DLD1 (cell line): ENCODE data around the gene STPG2.
"Not testable (repeated sequence)": the region's sequence is repeated elsewhere in the genome, so short reads cannot be mapped to it uniquely, and the experiment has no call there.

Experiments
- in situ Hi-C: cut with HindIII; loops from 2 replicates; pipeline ENCODE4 v1.10.0; 2017; ENCODE audit warnings: low sequenced_read_pairs

STPG2 gene

DNA sequence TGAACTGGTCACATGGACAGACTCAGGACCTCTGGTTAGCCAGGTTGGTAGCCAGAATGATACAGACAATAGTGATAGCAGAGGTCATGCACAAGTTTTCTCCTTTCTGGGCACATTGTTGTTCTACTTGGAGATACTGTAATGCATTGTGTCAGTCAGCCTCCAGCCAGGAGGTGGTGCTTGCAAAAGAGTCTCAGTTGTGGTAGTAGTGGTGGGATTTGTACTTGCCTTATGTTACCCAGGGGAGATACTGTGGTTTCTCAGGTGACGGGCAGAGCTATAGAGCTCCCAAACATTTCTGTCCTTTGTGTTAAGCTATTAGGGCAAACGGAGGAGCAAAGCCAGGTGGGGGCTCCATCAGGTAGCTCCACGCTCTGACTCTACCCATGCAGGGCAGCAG, 190.5 kb downstream of the STPG2 start:
- in situ Hi-C loops, result no loop called here

DNA sequence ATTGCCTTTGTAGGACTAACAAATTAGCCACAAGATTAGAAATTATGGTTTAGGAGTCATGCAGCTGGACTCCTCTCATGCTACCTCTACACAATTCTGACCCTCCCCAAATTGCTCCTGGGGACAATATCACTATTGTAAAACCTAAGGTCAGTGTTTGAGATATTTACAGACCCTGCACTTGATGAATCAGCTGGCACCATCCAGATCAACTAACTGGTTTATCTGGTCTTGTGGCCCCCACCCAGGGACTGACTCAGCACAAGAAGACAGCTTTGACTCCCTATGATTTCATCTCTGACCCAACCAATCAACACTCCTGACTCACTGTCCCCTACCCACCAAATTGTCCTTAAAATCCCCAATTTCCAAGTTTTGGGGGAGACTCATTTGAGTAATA, 192.4 kb downstream of the STPG2 start:
- in situ Hi-C loops, result no loop called here

DNA sequence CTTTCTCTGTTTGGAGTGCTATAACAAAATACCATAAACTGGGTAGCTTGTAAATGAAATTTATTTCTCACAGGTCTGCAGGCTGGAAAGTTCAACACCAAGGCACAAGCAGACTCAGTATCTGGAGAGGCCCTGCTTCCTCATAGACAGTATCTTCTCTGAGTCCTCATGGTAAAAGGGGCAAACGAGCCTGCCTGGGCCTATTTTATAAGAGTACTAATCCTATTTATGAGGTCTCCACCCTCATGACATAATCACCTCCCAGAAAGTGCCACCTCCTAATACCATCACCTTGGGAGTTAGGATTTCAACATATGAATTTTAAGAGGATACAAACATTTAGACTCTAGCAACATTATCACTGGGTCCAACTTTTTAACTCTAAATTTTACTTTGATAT, 200.3 kb downstream of the STPG2 start:
- in situ Hi-C loops, result no loop called here

DNA sequence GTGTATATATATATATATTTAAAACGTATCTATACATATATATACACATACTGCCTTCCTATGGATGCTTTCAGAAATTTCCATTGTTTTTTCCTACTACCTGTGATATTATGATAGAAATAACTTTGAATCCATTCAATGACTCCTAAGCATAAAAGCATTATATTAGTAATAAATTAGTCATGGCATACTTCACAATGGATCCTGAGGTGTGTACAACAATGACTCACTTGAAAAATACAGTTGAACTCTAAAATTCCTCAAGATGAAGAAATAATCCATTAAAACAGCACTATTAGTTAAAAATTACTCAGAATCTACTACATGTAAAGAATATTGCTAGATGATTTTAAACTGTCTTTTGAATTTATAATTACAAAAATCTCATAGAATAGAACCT, 201.1 kb downstream of the STPG2 start:
- in situ Hi-C loops, result no loop called here

DNA sequence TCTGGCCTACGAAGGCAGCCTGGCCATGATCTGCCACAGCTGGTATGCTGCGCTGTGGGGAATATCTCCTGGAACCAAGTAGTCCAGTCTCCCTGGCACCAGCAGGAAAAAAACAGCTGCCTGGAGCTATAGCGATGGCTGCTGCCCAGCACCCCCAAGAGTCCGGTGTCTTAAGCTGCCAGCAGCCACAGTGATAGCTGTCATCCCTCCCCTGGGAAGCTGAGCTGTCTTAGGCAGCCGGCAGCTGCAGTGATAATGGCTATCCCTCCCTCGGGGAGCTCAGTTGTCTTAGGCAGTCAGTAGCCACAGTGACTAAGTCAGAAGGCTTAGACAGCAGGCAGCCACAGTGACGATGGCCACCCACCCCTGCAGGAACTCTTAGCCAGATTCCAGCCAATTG, 205.1 kb downstream of the STPG2 start:
- in situ Hi-C loops, result no loop called here

DNA sequence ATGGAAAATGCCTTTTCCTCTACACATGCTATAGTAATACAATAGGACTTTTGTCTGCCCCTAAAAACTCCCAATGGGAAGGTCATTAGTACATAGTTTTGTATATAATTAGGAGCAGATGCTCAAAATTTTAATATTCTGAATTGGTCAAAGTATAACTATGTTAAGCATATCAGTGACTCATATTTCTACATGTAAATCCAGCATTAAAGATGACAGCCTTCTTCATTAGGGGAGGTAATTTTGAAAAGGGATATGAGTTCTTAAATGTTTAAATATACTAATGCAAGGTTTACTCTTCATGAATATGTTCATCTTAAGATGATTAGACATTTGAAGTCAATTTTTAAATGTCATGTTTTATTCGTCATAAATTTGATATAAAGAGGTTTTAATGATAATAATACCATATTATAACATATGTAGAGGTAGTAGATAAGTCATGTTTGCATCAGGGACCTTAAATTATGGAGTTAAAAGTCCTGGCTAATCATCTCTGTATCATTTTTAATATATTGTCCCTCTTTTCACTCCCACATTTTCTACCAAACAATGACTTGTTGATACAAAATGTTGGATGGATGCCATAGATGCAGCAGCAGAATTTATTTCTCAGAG, 218.8 kb downstream of the STPG2 start:
- in situ Hi-C loops, result no loop called here

DNA sequence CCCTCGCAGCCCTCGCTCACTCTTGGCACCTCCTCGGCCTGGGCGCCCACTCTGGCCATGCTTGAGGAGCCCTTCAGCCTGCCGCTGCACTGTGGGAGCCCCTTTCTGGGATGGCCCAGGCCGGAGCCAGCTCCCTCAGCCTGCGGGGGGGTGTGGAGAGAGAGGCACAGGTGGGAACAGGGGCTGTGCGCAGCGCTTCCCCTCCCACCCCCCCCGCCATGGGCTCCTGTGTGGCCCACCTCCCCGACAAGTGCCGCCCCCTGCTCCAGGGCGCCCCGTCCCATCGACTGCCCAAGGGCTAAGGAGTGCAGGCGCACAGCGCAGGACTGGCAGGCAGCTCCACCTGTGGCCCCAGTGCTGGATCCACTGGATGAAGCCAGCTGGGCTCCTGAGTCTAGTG, 220.2 kb downstream of the STPG2 start:
- in situ Hi-C loops, result no loop called here

DNA sequence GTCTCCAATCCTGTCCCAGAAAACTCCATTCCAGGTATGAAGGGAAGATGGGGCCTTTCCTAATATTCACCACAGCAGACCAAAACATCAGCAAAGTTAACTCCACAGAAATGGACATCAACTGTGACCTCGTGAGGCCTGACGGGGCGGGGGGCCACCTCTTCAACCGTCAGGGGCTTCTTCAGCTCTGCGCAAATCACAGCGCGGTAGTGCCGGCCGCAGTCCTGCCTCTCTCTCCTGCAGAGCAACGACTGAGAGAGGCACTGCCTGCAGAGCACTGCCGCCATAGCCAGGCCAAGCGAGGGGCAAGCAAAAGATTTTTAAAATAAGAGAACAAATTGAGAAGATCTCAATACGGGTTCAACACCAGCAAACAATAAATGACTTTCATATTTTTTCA, 226.2 kb downstream of the STPG2 start:
- in situ Hi-C loops, result no loop called here

DNA sequence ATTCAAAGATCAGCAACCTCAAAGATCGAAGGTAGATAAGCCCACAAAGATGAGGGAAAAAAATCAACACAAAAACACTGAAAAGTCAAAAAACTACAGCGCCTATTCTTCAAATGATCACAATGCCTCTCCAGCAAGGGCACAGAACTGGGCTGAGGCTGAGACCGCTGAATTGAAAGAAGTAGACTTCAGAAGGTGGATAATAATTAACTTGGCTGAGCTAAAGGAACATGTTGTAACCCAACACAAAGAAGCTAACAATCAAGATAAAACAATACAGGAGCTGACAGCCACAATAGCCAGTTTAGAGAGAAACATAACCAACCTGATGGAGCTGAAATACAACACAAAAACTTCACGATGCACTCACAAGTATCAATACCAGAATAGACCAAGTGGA, 231.1 kb downstream of the STPG2 start:
- in situ Hi-C loops, result no loop called here

DNA sequence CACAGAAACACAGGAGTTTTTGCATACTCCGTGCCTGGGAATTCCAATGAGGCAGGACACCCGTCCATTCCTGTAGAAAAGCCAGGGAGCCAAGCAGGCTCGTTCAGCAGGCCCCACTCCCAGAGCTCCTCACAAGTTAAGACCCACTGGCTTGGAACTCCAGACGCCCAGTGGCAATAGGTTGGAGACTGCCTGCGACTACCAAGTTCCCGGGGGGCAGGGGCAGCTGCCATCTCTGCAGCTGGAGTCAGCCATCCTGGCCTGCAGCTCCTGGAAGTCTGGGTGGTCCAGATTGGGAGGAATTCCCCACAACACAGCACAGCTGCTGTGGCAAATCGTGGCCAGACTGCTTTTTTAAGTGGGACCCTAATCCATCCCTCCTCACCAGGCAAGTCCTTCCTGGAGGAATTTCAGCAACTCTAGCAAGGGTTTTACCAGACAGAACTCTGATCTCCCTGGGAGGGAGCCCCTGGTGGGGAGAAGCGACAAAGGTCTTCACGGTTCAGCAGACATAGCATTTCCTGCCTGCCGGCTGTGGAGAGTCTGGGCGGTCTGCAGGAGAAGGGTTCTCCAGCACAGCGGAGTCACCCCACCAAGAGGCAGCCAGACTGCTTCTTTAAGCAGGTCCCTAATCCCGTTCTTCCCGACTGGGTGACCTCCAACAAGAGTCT, 231.9 kb downstream of the STPG2 start:
- in situ Hi-C loops, result no loop called here

DNA sequence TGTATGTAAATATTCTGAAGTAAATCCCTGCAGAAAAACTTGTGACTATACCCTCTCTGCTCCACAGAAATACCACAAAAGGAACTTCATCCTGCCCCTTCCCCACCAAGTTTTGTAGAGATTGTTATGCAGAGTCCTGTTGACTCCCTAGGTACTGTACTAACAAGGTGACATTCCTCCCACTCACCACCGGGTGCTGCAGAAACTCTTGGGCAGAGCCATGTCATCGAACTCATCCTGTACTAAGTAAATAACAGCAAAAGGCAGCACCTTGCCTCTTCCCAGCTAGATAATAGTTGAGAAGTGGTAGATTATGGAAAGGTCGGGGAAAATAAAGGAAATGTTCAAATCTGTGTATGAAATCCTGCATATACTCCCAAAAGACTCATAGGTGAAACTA, 233.3 kb downstream of the STPG2 start:
- in situ Hi-C loops, result no loop called here

DNA sequence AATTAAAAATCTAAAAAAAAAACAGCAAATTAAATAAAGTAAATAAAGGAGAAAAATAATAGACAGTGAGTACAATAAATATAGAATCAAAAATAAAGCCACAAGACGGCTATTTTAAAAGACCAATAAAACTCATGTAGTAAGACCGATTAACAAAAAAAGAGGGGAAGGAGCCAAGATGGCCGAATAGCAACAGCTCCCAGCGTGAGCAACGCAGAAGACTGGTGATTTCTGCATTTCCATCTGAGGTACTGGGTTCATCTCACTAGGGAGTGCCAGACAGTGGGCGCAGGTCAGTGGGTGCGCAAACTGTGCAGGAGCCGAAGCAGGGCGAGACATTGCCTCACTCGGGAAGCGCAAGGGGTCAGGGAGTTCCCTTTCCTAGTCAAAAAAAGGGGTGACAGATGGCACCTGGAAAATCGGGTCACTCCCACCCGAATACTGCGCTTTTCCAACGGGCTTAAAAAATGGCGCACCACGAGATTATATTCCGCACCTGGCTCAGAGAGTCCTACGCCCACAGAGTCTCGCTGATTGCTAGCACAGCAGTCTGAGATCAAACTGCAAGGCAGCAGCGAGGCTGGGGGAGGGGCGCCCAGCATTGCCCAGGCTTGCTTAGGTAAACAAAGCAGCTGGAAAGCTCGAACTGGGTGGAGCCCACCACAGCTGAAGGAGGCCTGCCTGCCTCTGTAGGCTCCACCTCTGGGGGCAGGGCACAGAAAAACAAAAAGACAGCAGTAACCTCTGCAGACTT, 239.7 kb downstream of the STPG2 start:
- in situ Hi-C loops, result not testable (repeated sequence)

DNA sequence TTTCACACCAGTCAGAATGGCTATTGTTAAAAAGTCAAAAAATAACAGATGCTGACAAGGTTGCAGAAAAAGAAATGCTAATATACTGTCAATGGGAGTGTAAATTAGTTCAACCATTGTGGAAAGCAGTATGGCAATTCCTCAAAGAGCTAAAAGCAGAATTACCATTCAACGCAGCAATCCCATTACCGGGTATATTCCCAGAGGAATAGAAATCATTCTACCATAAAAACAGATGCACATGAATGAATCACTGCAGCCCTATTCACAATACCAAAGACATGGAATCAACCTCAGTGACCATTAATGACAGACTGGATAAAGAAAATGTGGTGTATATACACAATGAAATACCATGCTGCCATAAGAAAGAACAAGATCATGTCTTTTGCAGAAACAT, 243.0 kb downstream of the STPG2 start:
- in situ Hi-C loops, result no loop called here

DNA sequence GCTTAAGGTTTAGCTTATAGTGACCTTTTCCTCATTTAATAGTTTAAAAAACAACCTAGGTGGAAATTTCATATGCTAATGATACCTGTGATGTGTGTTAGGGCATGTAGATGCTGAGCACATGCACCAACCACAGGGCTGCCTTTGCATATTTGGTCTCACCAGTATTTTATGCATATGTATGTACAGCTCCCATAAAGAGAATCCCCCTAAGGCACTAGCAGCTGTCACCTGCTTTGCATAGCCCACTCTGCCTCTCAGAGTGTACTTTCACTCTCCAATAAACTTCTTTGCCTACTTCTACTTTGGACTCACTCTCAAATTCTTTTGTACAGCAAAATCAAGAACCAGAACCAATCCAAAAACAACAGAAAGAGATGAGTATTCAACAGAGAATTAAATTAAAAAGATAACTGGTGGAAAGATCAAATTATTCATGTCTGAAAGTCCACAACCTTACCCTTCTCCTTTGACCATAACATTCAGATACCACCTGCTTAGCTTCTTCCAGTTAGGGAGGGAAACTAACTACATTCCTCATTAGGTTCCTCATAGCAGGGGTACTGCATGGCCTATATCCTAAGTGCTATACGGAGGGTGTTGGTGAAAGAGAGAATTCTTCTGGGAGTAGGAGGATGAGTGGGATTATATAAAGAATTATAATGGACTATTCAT, 250.5 kb downstream of the STPG2 start:
- in situ Hi-C loops, result no loop called here

DNA sequence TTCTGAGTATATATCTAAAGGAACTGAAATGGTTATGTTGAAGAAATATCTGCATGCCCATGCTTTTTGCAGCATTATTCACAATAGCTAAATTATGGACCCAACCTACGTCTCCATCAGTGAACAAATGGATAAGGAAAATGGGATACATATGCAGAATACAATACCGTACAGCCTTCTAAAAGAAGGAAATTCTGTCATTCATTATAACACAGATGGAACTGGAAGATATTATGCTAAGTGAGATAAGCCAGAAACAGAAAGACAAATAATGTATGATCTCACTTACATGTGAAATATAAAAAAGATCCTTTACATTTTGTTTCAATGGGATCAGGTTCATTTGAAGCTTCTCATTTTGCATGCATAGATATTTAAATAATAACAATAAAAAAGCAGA, 263.3 kb downstream of the STPG2 start:
- in situ Hi-C loops, result no loop called here

DNA sequence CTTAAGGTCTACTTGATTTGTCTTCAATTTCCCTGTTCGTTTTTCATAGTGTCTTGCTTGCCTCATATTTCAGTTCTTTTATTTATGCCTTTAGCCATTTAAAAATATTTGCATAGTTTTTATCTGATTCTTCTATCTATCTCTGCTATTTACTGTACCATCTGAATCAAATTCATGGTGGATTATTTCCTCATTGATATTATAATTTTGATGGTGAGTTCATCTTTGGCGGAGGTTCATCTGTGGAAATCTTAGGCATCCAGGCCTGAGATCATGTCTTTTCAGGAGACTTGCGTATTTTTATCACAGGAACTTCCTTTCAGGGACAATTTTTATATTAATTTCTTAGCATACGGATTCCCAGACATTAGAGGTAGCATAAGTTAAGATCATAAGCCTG, 275.2 kb downstream of the STPG2 start:
- in situ Hi-C loops, result no loop called here

DNA sequence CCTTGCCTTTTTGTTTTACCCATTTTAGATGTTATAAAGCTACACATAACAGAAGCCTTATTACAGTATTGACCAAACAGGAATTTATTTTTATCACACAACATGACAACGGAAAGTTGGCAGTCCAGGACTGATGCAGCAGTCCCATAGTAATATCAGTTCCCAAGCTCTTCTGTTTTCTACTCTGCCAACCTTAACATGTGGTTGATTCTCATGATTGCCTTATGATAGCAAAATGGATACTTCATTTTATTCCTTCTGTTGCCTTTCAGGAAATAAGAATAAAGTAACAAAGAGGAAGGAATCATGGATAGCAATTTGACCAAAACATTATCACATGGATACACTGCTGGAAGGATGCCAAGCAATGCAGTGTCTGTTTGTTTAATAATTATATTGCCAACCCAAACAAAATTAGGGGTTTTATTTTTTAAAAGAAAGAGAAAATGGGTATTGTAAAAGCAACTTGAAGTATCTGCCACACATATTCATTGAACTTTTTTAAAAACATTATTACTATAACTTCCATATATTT, 275.7 kb downstream of the STPG2 start:
- in situ Hi-C loops, result no loop called here

DNA sequence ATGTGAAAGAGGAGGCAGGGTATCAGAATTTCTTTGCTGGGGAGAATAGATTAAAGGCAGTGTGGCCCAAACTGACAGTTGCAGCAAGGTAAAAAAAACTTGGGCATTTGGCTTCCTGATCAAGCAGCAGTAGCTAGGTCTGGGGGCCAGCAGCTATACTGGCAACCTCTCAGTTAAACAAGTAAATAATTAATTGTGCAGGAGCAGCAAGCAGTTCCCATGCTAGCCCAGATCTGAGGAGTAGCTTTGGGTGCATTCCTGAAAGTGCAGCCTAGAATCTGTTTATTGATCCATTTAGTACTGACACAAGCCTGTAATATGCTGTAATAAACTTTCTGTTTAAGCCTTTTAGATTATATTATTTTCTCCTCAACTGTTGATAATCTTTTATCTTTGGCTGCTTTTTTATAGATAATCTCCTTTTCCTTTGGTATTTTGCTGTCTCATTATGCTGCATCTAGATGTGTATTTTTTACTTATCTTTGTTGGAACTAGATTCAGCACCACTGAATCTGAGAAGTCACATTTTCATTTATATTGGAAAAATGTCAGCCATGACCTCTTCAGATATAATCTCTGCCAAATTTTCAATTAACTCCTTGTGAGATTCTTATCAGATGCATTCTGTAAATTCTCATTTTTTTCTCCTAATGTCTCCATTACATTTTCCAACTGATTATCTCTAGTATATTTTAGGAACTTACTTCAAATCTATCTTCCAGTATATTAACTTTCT, 276.3 kb downstream of the STPG2 start:
- in situ Hi-C loops, result no loop called here

DNA sequence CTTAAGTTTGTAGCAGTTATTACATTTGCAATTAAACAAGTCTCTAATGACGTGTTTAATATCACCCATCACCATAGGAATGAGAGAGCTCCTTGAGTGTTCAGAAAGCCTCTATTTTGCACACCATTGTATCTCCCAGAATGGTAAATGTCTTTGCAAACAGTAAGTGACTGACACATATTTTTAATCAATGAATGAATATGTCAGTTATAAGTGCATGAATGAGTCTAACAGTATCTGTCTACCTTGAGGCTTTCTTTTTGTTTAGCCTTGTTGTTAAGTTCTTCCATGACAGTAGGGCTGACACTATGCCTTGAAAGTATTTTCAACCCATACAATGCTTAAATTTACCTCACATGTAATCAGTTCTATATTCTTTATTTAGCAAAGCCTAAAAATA, 292.2 kb downstream of the STPG2 start:
- in situ Hi-C loops, result no loop called here

DNA sequence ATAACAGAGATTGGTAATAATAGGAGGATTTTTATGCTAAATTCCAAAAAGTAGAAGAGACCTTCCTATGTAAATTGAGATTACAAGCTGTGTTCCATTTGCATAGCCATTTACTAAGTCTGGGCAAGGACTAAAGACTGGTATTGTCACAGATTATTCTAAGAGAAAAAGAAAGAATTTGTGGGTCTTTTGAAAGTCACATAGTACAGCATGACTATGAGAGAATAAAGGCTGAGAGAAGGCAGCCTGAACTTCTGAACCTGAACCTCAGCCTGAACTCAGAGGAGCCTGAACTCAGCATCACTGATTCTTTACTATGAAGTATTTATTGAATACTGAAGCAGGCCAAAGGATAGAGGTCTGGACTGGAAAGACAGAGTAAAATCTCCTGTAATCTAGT, 297.5 kb downstream of the STPG2 start:
- in situ Hi-C loops, result no loop called here

DNA sequence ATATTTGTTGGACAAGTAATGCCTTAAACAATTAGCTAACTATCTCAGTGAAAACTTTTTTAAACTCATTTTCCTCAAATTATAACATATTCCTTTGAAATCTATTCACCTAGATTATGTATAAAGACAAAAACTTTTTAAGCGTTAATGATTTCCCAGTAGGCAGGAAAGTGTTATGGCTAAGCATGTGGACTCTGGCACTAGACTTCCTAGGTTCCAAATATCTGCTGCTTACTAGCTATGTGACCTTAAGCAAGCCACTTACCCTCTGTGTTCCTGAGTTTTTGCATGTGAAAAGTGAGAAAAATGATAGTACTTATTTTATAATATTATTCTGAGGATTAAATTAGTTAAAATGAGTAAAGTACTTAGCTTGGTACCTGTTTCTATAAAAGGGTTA, 301.8 kb downstream of the STPG2 start:
- in situ Hi-C loops, result no loop called here
